PFSK-1 (cell line): ENCODE data around the gene SLC50A1.

ENCODE experiments used
- POLR2AphosphoS5 ChIP-seq: IDR thresholded peaks from 2 replicates; pipeline ENCODE4 v1.6.1; 2012; ENCODE audit warnings: low read depth, mild to moderate bottlenecking, control low read depth, low read length, moderate library complexity
- REST ChIP-seq, 2 experiments: IDR thresholded peaks; 2 replicates each; pipeline versions ENCODE4 v1.6.1 to v1.8.0; 2011 to 2012; ENCODE audit warnings: low read depth in 2 of 2, low read length in 2 of 2, control low read depth in 1 of 2, inconsistent platforms in 1 of 2, mild to moderate bottlenecking in 1 of 2, moderate library complexity in 1 of 2; ENCODE audit not compliant: insufficient read depth in 1 of 2
- SIN3A ChIP-seq: IDR thresholded peaks from 2 replicates; pipeline ENCODE4 v1.6.1; 2012; ENCODE audit warnings: mild to moderate bottlenecking, low read length, moderate library complexity, borderline replicate concordance; ENCODE audit not compliant: insufficient read depth
- TAF1 ChIP-seq: IDR thresholded peaks from 2 replicates; pipeline ENCODE4 v1.6.1; 2012; ENCODE audit warnings: low read length, control low read depth, borderline replicate concordance; ENCODE audit not compliant: insufficient read depth

DNA sequence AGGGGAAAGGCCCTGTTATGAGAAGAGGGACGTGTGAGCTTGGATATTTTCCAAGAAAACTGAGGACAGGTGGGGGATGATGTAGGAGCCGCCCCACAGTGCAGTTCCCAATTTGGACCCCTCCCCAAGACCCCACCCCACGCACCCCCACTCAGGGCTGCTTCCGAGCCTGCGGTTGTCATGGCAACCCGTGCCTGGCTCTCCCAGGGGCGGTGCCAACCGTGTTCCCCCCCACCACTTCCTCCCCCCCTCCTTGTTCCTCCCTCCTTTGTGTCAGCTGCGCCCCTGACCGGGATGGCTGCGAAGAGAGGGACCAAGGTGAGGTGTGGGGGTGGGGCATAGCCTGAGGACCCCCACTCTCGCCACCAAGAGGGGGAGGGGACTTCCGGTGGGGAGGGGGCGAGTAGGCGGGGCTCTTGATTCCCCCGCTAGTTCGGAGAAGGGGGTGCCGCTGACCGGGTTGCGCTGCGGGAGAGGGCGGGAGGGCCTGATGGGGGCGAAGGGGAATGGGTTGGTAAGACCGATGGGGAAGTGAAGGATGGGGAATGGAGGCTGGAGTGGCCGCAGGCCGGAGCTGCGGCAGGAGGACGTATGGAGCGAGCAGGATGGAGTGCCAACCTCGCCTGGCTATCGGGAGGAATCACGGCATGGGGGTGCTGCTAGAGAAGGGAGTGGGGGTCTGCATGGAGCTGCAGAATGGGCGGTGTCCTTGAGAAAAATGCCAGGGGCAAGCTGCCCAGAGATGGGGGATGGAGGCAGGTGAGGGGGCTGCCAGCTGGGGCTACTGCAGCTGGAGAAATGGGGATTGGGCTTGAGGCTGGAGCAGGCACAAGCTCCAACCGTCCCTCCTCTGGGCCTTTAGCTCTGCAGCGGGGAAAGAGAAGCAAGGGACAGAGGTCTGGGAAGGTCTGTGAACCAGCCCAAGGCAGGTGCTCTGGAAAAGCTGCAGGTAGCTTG is 39.0 kb downstream of the SLC50A1 start:
- TF ChIP-seq TAF1 (no peak), SIN3A (no peak), POLR2AphosphoS5 (no peak), REST (IDR thresholded peaks at IDR 0.05; ENCODE audit: insufficient read depth in 1 of 2, low read depth in 2 of 2, low read length in 2 of 2) (no peak)
